ENCODE measurements around the gene R3HDM1.

The R3HDM1 gene

DNA sequence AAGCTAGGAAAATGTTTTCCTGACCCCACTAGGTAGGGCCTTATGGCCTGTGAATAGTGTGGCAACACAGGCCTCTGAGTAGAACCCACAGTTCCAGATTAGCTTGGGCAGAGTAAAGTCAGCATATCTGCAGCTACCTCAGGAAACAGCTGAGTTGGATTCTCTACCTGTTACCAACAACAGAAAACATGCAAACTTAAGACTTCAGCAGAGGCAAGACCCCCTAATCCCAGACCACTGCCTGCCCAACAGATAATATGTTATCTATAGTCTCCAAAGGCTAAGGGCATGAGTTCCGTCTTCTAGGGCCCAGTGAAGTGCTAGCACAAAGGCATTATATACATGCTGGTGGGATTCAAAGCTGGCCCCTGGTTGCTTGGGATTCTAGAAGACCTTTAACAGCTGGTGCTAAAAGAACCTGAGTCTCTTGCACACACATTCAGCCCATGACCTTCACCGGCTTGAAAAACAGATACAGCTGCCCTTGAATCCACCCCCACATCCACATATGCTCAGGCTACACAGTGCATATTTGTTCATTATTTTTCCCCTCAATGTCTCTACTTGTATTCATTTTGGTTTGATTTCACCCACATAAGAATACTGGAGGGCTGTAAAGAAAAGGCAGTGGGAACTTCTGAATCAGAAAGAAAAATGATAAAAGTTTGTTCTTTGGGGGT lies 196.9 kb downstream of the R3HDM1 start:
- DNase-seq = no peak

DNA sequence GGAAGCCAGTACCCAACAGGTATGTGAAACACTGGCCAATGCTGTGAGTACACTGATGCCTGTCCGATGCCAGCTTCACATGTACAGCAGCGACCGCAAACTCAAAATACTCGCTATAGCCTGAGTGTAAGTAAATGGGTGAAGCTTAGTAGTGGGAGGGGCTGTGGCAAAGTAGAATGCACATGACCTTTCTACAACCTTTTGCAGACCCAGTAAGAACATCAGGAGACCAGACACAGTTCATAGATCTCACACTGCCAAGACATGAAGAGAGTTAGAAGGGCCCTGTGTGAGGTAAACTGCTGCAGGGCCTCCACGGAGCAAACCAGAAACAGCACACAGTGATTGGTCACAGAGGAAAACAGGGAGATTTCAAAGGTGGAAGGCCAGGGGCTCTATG lies 201.3 kb downstream of the R3HDM1 start:
- DNase-seq = no peak

DNA sequence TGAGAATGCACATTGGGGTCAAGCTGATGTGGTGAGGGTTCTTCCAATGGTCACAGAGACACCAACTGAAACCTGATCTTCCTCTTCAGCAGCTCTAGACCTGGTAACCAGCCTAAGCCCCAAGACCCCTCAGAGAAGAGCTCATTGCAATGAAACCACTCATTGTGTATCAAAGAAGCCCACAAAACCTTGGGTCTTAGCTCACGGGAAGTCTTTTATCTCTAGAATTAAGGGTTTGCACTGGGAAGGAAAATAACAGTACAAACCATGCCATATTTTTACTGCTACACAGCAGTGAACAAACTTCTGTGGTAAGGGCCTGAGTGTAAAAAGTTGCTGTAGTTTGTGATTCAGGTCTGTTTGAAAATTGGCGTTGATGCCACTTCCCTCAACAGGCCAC lies 201.8 kb downstream of the R3HDM1 start:
- no peak for DNase-seq

DNA sequence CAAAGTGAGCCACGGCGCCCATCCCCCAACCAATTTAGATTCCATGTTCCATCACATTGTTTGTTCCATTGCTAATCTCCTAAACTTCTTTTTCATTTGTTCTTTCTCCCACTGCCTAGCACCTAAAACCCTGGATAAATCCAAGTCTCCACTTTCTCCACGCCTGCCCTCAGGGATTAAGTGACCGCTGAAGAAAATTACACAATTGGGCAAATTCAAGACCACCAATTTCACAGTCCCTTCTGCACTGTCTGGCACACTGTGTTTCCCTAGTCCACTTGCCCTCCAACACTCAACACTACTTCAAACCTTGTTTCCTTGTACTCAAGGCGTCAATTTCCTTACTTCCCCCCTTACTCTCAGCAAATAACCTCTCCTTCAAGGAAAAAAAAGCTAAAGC lies 205.3 kb downstream of the R3HDM1 start:
- DNase-seq = no peak

DNA sequence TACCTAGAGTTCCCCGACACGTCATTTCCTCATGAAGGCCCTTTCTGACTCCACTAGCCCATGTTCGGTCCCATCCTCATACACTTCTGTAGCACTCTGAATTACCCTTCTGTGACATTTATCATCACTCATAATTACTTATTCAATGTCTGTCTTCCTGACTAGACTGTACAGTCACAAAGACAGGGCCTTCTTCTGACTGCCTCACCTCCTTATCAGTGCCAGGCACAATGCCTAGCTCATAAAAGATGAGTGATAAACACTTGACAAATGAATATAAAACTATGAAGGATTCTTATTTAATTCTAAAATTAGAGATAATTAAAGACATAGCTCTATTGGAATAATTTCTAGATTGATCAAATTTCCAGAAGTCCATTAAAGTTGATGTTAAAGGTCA lies 208.9 kb downstream of the R3HDM1 start:
- no peak for DNase-seq

DNA sequence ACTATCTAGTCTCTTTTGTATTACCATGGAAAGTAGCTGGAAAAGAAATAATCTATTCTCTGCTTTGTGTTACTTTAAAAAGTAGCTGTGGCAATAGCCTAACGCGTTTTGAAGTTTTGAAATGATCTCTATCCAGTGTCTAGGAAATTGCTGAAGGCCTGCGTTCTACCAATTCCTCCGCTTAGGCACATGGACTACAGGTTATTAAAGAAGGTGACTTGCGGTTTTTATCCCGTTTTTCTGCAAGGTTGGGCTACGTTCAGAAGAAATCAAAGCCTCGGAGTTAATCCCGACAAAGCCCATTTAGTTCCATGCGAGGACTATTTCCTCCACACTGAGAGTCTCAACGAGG lies 209.7 kb downstream of the R3HDM1 start:
- no peak for DNase-seq

DNA sequence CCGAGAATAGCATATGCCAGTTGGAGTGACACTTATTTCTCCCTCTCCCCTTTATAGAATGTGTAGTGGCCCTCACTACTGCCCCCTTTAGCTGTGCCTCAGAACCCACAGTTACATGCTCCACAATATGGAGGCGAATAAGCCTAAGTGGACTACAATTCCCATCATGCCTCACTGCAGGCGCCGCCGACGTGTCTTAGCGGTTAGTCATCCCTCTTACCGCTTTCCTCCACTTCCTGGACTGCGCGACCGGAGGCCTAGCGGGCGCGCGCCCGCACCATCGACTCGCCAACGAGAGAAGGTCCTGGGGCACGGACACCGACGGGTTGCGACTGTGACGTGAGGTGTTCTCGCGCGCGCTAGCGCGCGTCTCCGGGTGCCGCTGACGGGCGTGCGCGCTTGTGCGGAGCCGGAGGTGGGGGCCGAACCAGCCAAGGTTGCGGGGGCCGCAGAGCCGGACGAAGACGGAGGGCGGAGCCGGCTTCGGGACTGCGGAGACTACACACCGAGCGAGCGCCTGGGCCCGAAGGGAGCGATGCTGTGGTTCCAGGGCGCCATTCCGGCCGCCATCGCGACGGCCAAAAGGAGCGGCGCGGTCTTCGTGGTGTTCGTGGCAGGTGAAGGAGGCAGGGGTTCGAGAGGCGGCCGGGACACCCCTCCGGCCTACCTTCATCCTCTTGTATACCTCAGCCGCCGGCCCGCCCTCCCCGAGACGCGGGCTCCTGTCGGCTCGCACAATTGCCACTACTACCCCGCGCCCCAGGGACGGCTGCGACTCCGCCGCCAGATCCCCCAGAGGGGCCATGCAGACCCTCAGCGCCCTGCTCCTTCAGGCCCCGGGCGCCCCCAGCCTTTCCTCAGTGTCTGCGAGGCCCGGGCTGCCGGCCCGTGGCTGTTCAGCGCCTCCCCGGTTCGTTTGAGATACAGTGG lies 210.4 kb downstream of the R3HDM1 start, which contains the start of gene UBXN4:
Gene UBXN4 (plus strand): TSS at position 461 of the 930 bp plus-strand sequence. CDS start 75 bp downstream, at position 536.
- DNase-seq = peak; percentile 90 to 92

DNA sequence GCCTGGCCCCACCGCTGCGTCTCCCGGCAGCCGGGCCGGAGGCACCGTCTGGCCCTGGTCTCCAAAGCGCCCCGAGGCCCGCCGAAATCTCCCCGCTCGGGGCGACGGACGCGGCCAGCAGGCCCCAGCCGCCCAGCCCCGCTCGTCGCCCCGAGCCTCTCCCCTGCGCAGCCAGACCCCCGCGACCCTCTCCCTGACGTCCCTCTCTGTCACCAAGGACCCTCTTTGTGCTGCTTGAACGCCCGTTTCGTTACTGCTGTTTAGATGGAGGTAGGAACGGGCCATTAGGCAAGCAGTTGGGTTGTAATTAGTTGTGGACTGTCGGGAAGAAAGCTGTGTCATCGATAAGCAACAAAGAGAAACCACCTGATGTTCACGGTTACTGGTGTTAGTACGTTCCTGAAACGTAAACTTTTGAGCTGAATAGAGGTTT lies 211.1 kb downstream of the R3HDM1 start:
- peak; percentile 29 to 31 for DNase-seq

DNA sequence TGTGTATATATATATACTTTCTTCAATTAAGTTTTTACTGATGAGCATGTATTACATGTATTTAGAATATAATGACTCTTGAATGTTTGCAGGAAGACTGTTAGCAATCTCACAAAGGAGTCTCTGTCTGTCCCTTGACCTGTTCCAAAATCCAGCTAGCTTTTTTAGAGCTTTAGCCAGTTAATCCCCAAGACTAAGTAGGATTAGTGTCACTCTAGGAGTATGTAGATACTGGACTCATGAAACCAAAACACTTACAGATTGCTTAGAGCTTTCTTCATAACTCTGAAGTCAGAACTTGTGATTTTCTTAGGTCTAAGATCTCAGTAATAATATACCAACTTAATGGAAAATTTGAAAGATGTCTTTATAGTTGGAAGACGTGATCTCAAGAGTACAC lies 212.6 kb downstream of the R3HDM1 start:
- no peak for DNase-seq

DNA sequence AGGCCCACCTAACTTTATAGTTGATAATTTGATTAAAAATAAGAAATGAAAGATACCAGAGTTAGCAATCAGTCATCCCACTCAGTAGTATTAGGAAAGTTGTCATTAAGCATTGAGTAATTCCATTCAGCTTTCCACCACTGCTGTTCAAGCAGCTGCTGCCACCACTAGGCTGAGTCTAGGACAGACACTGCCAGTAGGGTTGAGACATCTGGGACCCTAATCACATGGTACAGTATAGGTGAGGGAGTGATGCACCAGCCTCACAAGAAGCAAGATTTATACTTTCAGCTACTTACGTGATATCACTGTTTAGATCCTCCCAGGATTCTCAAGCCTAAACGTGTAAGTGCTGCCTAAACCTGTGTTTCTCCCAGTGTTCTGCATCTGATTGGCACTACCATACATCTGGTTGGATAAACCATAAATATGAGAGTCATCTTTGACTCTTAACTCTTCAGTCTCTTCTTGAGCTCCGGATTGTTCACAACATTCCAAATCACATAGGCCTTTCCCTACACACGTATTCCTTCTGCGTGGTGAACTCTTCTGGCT lies 213.6 kb downstream of the R3HDM1 start:
- DNase-seq = peak; percentile 6 to 9

DNA sequence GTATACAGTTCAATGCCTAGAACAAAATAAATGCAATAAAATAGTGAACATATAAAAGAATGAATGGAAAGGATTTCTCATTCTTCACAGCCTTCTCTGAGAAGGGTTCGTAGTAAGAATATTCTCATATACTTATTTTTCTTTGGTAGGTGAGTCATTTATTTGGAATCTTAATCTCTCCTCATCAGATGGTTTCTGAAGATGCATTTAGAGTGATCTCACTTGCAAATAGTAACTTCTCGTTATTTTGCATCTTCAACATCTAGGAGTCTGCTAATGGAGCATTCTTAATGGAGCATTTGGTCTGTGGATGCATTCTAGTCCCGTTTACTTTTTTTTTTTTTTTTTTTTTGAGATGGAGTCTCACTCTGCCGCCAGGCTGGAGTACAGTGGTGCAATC lies 214.3 kb downstream of the R3HDM1 start:
- no peak for DNase-seq

DNA sequence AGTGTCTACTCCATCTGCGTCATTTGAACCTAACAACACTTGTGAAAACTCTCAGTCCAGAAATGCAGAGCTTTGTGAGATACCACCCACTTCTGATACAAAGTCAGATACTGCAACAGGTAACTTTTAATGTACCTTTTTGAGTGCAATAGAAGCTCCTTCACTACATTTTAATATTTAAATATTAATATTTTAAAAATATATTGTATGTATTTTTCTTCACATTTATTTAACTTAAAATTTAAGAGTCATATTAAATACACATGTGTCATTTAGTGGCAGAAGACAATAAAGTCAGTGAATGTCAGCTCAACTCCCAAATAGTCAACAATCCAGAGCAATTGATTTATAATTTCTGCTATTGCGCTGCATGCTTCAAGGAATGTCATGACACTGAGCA lies 224.3 kb downstream of the R3HDM1 start:
- no peak for DNase-seq

DNA sequence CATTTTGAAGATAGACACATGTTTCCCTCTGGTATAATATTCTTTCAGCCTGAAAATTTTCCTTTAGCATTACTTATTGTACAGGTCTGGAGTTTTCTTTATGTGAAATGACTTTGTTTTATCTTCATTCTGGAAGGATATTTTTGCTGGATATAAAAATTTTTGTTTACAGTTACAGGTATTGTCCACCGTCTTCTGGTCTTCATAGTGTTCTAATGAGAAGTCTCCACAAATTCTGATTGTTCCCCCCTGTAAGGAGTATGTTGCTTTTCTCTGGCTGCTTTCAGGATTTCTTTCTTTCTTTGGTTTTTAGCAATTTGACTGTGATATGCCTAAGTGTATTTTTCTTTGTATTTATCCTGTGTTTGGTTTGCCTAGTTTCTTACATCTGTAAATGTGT lies 225.4 kb downstream of the R3HDM1 start:
- no peak for DNase-seq

DNA sequence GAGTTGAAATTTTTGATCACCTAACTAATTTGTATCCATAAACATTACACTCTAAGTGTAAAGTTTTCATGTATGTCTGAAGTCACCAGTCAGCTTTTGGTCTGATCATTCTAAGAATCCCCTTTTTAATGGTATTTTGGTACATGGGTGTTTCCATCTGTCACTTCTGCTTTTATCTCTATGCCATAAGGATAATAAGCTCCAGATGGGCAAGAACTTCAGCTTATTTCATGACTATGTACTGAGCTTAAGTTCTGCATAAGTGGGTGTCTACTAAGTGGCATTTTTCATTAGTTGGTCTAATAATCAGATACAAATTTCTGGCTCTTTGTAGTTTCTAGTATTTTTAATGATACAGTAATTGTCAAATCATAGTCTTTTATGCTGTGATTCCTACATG lies 230.7 kb downstream of the R3HDM1 start:
- DNase-seq = no peak

DNA sequence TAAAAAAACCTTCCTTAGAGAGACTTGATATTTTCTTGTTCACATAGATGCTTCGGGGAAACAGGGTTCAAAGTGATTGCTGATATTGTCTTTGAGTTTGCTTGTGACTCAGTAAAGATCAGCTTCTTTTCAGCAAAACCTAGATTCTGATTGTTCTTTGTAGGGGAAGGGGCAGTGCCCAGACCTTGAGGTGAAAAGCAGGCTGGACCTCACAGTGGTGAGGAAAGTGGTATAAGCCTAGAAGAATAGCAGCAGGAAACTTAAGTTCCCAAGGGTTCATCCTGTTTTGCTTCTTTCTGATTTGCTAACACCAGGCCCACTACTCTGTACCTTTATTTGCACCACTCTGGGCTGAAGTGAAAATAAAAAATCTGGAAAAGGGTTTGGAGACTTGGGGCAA lies 231.2 kb downstream of the R3HDM1 start:
- no peak for DNase-seq

DNA sequence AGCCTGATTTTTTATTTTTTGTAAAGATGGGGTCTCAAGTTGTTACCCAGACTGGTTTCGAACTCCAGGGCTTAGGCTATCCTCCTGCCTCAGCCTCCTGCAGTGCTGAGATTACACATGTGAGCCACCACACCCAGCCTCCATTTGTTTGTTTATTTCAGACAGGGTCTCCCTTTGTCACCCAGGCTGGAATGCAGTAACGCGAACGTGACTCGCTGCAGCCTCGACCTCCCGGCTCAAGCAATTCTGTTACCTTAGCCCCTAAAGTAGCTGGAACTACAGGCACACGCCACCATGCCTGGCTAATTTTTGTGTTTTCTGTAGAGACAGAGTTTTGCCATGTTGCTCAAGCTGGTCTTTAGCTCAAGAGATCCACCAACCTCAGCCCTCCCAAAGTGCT lies 237.6 kb downstream of the R3HDM1 start:
- DNase-seq = no peak

DNA sequence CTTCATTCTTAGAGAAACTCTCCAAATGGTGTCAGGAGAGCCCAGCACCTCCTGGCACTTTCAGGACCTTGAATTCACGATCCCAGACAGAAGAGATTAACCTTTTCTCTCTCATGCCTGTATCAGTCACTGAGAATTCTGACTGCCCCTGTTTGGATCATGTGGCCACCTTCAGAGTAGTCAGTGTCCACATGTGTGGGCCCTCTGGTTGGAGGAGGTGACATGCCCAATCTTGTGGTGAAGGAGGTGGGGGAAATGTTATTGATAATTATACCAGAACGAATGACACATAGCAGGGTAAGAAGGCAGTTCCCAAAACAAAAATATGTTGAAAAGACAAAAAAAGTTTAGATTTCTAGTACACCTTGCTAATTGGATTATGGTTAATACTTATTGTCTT lies 242.0 kb downstream of the R3HDM1 start:
- DNase-seq = no peak

DNA sequence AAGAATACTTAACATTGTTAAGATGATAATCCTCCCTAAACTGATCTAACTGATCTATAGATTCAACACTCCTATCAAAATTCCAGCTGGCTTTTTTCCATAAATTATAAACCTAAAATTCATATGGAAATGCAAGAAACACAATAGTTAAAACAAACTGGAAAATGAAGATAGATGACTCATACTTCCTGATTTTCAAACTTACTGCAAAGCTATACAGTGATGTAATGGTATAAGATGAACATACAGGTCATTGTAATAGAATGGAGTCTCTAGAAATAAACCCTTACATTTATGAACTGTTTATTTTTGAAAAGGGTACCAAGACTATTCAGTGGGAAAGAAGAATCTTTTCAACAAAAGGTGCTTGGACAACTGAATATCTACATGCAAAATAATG lies 242.6 kb downstream of the R3HDM1 start:
- DNase-seq = no peak
